CD4-positive, alpha-beta T cell treated with Interleukin-17A for 1 hour (primary cell): Measurements from ENCODE around the gene INTS11.

Source experiments
- DNase-seq: peaks from one replicate; pipeline ENCODE4 v3.0.0-alpha.2; 2020

INTS11 gene

DNA sequence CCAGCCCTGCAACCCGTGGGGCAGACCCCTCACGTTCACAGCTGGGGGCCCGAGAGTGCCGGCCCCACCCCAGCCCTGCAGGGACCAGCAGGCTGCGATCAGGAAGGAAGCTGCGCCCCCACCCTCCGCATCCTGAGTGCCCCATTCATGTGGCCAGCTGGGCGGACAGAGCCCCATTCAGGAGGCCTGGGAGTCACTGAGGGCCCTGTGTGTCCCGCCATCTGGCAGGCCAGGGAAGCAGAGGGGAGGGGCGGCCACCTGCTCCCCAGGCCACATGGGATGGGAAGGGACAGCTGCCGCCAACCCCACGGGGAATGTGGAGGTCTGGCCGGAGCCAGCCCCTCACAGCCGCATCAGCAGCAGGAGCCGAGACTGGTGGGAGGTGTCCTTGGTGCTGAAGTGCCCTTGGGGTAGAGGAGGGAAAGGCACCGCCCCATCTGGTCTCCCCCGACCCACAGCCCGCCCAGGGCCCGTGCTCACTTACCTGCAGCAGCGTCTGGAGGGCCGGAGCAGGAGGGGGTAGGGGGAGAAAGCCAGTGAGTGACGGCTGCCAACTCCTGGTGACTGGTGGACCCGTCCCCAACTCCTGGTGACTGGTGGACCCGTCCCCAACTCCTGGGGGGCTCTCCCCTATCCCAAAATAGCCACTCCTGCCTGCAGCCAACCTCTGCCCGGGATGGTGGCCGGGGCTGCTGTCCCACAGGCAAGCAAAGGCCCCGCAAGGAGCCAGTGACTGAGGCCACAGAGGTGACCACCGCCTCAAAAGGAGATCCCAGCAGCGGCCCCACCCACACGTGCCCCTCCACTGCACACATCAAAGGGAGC is 25.4 kb downstream of the INTS11 start:
- DNase-seq: no peak

DNA sequence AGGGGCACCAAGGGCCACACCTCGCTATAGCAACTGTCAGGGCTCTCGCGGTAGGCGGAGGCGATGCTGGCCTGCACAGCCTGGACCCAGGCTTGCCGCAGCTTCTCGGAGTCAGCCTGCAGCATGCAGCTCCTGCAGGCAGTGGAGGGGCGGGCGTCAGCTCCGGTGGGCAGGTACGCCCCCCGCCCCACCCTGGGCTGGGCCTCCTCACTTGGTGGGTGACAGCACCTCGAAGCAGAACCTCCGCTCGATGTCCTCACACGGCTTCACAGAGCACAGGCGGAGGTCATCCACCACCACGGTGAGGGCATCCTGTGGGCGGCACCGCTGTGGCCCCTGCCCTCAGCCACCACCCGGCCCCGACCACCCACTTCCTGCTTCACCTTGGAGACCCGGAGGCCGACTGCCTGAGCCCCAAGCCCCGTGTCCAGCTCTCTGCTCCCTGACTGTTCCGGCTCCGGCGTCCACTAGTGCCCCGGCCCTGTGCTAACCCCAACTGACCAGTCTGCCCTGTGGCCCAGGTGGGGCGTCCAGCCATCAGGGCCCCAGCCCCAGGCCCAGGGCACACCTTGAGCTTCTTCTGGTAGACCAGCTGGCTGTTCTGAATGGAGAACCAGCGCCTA is 26.5 kb downstream of the INTS11 start:
- DNase-seq: no peak

DNA sequence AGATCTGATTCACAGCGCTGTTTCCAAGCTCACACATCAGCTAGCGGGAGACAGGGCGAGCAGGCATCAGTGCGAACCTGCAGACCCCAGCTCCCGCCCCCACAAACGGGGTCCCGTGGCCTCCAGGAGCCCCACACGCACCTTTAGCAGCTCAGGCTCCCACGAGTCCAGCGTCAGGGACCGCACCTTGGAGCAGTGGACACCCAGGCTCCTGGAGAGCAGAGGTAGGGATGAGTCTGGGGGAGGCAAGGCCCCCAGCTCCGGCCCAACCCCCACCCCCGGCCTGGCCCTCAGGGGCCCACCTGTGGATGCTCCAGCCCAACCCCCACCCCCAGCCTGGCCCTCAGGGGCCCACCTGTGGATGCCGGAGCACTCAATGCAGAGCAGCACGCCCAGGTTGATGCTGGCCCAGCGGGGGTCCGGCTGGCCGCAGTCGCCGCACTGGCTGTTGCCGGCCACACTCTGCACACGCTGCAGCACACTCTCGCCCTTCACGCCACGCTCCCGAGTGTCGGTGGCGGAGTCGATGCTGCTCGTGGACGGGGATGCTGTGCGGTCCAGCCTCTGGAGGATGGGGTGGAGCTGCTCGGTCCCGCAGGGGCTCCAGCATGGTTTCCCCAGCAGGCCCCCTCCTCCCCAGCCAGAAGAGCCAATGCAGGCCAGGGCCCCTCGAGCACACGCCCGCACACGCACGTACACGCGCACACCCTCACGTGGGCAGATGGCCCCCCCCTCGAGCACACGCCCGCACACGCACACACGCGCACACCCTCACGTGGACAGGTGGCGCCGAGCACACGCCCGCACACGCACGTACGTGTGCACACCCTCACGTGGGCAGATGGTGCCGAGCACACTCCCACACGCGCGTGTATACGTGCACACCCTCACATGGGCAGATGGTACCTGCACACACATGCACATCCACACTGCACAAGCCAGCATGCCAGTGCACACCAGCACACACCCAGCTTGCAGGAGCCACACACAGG is 28.1 kb downstream of the INTS11 start:
- no peak for DNase-seq

DNA sequence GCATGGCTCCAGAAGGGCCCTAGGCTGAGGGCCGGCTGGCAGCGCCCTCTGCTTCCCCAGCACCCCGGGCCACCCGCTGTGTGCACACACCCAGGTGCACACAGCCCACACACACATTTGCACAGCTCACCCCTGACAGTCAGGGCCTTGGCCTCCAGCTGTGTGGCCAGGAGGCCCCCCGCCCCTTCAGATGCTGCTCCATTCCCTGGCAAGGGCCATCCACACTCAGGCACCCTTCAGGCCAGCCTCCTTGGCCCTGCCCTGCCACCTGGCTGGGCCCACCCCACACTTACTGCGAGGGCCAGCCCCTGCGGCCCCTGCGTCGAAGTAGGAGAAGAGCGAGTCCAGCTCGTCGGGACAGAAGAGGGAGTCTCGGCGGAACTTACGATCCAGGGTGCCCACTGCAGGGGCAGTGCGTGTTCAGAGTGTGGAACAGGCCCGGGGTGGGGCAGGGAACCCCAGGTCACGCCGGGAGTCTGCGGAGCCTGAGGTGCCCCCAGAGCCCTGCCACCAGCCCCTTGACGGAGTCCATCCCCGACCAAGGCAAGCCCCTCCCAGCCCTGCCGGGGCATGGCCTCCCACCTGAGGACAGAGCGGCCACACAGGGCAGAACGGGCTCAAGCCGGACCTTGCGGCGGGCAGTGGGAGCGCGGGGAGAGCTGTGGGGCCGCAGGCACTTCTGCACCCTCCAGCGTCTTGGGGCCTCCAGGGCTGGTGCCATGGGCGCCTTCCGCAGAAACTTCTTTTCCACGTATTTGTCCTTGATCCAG is 29.1 kb downstream of the INTS11 start:
- DNase-seq: no peak

DNA sequence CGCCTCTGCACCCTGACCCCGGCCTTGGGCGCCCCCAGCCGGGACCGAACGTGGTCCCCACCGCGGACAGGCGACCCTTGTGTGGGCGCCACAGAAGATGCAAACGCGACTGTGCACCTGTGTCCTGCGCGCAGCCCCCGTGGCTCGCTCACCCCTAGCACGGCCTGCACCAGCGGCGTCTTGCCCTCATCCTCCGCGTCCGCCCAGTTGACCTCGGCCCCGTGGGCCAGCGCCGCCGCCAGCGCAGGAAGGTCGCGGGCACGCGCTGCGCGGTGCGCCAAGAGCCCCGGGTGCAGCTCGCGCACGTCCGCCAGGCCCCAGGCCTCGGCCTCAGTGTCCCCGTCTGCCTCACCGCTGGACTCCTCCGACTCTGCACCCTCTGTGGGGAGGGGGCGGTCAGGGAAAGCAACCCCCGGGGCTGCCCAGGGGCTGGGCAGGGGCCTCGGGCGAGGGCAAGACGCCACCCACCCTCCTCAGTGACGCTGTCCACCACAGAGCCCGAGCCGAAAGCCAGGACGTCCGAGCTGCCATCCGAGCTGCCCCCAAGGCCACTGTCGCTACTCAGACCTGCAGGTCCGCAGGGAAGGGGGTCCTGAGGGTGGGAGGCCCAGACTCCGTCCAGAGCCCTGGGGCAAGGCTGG is 30.1 kb downstream of the INTS11 start:
- DNase-seq: no peak

DNA sequence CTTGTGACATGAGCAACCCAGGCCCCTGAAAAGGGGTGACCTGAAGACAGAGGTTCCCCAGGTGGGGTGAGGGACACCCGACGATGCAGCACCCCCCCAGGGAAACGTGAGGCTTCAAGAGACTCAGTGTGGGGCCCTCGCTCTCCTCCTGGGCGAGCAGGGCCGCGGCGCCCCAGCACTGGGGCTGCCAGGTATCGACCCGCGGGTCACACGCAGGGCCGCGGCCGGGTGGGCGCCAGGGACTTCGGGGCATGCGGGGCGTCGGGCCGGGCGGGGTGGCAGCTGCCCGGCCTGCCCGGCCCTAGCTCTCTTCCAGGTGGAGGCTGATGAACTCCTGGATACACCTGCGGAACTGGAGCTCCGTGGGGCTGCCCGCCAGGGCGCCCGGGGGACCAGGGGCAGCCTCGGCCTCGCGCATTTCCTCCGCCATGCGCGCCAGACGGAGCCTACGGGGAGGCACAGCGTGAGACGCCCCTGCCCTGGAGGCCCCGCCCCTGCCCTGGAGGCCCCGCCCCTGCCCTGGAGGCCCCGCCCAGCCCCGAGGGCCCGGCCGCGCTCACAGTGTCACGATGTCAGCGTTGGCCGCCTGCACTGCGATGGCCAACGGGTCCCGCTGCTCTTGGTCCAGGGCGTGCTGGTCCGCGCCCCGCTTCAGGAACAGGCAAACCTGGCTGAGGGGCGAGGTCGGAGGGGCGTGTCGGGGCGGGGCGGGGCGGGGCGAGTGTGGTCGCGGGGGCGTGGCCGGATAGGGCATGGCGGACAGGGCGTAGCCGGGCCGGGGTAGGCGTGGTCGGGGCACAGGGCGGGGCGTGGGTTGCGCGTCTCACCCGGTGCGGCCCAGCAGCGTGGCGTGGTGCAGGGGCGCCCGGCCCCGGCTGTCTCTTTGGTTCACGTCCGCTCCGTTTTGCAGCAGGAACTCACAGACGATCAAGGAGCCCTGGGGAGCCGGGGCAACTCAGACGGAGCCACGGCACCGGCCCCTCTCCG is 30.9 kb downstream of the INTS11 start:
- DNase-seq: no peak

DNA sequence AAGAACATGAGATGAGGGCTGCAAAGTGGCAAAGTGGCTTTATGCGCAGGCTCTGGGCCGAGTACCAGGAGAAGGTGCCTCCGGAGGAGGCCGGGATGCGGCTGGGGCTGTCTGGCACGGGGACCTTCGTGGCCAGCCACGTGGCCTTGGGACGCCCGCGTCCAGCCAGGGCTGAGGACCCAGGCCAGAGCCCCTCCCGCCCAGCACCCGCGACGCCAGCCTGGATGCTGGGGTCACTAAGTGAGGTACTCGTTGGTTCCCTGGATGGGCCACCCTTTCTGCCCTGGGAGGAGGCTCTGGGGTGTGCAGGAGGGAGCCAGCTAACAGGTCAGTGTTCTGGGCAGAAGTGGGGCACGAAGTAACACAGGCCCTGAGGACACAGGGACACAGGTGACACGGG is 31.6 kb downstream of the INTS11 start:
- no peak for DNase-seq

DNA sequence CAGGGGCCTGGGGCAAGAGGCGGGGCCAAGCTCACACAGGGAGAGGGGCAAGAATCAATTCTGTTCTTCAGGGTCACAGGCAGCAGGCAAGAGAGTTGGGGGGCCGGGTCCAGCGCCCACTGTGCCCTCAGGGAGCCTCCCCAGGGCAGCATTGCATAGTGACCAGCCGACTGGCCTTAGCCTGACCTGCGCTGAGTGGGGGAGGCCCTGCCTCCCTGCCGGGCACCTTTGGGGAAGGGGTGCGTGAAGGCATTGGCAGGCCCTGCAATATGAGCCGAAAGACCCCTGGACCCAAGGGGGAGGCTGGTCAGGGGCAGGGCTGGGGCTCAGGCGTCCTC is 32.0 kb downstream of the INTS11 start:
- DNase-seq: no peak

DNA sequence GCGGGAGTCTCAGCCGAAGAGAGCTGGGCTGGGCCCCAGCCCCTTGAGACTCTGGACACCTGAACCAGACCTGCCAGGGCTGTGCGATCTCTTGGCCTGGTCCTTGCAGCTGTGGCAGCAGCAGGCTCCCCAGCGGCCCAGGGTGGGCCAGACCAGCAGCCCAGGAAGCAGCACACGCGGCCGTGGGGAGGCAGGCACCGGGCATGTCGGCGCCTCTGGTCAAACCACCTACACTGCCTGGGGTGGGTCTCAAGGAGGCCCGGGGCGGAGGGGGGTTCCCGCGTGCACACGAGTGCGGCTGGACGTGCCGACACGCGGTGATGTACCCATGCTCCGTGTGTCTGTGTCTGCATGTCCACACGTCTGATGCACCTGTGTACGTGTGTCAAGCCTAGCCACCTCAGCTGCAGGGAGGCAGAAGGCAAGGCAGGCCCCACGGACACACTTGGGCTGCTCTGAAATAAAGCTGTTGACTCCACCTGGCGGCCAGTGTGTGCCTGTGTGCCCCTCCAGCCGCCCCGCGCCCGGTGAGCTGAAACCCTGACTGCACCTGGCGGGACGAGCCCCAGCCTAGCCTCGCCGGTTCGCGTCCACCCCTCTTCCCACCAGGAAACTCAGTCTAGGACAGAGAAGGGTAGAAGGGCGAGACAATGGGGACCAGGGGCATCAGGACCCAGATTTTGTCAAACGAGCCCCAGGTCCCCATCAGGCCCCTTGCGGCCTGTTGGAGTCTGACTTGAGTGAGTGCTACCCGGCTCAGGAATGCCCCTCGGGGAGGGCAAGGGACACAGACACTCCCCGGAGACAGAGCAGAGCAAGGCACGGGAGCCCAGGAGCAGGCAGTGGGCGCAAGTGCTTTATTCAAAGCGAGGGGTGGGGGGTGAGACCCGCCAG is 32.7 kb downstream of the INTS11 start:
- DNase-seq: peak; percentile 76

DNA sequence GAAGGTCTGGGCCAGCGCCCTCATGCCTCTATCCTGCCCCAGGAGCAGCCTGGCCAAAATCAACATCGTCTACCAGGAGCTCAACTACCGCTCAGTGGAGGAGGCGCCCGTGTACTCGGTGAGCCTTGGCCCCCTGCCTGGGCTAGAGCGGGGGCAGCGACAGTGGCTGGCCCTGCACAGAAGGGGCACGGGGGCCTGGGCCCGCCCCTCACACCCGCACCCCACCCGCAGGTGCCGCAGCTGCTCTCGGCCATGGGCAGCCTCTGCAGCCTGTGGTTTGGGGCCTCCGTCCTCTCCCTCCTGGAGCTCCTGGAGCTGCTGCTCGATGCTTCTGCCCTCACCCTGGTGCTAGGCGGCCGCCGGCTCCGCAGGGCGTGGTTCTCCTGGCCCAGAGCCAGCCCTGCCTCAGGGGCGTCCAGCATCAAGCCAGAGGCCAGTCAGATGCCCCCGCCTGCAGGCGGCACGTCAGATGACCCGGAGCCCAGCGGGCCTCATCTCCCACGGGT is 33.4 kb downstream of the INTS11 start:
- DNase-seq: no peak

DNA sequence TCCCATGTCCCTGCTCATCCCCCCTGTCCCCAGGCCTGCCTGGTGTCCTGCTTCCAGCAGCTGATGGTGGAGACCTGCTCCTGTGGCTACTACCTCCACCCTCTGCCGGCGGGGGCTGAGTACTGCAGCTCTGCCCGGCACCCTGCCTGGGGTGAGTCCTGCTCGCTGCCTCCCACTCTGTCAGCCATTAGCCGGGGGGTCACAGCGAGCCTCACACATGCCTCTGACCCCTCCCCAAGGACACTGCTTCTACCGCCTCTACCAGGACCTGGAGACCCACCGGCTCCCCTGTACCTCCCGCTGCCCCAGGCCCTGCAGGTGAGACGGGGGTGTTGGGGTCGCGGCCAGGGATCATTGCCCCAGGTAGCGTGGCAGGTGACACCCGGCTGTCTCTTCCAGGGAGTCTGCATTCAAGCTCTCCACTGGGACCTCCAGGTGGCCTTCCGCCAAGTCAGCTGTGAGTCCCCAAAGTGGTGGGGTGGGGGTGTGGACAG is 34.2 kb downstream of the INTS11 start:
- peak; percentile 77 for DNase-seq

DNA sequence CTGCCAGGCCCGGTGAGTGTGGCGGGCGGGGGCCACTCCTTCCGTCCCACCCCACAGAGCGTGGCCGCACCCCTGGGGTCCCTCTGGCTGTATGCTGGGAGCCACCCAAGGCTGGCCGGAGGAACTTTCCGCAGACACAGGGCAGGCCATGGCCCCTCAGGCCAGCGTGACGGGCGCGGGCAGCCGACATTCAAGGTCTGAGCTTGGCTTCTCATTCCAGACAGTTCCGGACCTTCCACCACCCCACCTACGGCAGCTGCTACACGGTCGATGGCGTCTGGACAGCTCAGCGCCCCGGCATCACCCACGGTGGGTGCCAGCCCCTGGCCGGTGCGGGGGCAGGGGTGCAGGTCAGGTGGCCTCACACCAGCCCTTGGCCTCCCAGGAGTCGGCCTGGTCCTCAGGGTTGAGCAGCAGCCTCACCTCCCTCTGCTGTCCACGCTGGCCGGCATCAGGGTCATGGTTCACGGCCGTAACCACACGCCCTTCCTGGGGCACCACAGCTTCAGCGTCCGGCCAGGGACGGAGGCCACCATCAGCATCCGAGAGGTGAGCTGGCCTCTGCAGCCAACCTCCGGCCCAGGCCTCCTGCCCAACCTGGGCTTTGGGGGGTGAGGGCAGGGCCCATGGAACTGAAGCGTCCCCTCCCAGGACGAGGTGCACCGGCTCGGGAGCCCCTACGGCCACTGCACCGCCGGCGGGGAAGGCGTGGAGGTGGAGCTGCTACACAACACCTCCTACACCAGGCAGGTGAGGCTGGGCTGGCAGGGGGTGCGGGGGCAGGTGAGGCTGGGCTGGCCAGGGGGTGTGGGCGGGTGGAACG is 37.0 kb downstream of the INTS11 start:
- DNase-seq: no peak

DNA sequence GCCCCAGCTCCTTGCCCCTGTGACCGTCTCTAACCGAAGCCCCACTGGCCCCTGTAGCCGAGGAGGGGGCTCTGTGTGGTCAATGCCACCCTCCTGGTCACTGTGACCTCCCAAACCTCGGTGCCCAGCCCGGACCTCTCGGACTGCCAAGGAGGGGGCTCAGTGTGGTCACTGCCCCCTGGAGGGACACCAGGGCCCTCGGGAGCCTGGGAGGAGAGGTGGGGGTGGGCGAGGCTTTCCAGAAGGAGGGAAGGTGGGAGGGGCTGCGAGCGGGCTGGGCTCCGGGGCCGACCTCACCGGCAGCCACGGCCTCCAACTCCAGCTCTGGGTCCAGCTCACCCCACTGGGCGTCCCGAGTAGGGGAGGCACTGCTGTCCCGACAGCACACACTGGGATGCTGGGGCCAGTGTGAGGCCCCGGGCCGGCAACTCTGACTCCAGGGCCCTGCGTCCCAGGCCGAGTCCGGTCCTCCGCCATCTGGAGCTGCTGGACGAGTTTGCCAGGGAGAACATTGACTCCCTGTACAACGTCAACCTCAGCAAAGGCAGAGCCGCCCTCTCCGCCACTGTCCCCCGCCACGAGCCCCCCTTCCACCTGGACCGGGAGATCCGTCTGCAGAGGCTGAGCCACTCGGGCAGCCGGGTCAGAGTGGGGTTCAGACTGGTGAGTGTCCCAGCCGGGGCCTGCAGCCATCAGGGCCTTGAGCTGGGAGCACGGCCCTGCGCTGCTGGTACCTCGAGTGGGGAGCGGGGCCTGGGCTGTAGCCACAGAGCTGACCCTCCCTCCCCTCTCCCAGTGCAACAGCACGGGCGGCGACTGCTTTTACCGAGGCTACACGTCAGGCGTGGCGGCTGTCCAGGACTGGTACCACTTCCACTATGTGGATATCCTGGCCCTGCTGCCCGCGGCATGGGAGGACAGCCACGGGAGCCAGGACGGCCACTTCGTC is 37.9 kb downstream of the INTS11 start:
- no peak for DNase-seq

DNA sequence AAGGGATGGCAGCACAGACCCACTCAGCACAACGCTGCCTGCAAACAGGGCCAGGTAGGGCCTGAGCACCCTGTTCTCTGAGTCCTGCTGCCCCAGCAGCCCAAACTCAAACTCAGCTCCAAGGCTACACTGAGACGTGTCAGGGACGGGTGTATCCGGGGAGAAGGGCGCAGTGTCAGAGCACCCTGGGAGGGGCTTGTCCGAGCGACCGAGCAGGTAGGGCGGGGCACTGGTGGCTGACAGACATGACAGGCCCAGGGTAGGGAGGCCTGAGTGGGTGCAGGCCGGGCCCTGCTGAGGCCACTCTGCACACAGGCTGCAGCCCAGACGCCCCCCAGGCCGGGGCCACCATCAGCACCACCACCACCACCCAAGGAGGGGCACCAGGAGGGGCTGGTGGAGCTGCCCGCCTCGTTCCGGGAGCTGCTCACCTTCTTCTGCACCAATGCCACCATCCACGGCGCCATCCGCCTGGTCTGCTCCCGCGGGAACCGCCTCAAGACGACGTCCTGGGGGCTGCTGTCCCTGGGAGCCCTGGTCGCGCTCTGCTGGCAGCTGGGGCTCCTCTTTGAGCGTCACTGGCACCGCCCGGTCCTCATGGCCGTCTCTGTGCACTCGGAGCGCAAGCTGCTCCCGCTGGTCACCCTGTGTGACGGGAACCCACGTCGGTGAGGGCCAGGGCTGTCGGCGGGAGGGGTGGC is 38.7 kb downstream of the INTS11 start:
- no peak for DNase-seq

DNA sequence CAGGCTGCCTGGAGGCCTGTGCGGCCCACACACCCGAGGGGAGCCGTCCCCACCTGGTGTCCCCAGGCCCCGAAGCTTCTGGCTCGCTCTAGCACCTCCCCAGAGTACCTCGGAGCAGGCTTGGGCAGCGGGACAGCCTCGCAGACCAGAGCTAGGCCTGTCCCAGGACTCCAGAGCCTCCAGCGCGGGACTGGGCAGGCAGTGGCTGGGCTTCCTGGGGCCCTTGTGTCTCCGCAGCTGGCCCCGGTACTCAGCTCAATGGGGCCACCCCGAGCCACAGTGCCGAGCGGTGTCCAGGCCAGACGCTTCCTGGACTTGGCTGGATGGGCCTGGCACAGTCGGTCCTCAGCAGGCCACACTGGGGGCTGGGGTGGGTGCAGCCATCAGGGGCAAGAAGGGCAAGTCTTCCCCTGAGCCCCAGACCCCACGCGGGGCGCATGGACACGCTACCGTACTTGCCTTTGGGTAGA is 39.3 kb downstream of the INTS11 start:
- DNase-seq: no peak
